B cell (primary cell): ENCODE results near the gene TTC28. TPM values are rescaled to one million over a fixed set of nuclear protein-coding genes. Genes with fewer than 3 reads are reported as not detected.

Experiments
- ATAC-seq: fragments of 200-7000 bp; cut with Tn5 transposase; one replicate; pipeline ENCODE4 v1.10.0; 2021; ENCODE audit warnings: low read depth, mild to moderate bottlenecking, moderate number of reproducible peaks, moderate library complexity
- CTCF ChIA-PET: fragments of 350-600 bp; sonication (Branson Sonifier 250); formaldehyde crosslinking; loops from one replicate; lab custom pipeline; 2021; ENCODE audit warnings: antibody characterized with exemption, inconsistent platforms; lab: Charles Lee
- POLR2A ChIA-PET: fragments of 350-600 bp; sonication (Branson Sonifier 250); formaldehyde crosslinking; loops from one replicate; lab custom pipeline; 2021; ENCODE audit warnings: antibody characterized with exemption; lab: Charles Lee
- DNase-seq: peaks from one replicate; pipeline ENCODE4 v3.0.0; 2013
- H2AFZ ChIP-seq: 2 replicates; pipeline ENCODE4 v1.6.1; 2012; ENCODE audit warnings: mild to moderate bottlenecking, low read depth, low read length; ENCODE audit not compliant: insufficient read depth, poor library complexity, severe bottlenecking
- H3K27ac ChIP-seq, 2 donors: 1 replicate in 1 of 2; 2 replicates in 1 of 2; pipeline ENCODE4 v1.5.1; 2012 to 2013; ENCODE audit warnings: low read length in 2 of 2, mild to moderate bottlenecking in 2 of 2, moderate library complexity in 1 of 2
- H3K27me3 ChIP-seq, 4 experiments: fragments of 200-600 bp in 1 of 4; sonication (generic) in 1 of 4; replicated peaks in 1 of 4; 1 replicate in 2 of 4; 2 replicates in 2 of 4; pipeline versions ENCODE4 v1.6.1 to v1.7.0; 2013 to 2016; ENCODE audit warnings: low read length in 3 of 4, mild to moderate bottlenecking in 2 of 4, mixed read lengths in 1 of 4, moderate library complexity in 1 of 4; ENCODE audit not compliant: insufficient read depth in 4 of 4, control insufficient read depth in 3 of 4; ENCODE audit errors: control extremely low read depth in 1 of 4
- H3K36me3 ChIP-seq, 2 experiments: replicated peaks in 1 of 2; 1 replicate in 1 of 2; 2 replicates in 1 of 2; pipeline versions ENCODE4 v1.6.1 to v1.7.1; 2013; ENCODE audit warnings: low read length in 1 of 2; ENCODE audit not compliant: insufficient read depth in 2 of 2, control insufficient read depth in 1 of 2; ENCODE audit errors: control extremely low read depth in 1 of 2, extremely low read depth in 1 of 2
- H3K4me1 ChIP-seq, 2 donors: fragments of 200-600 bp in 1 of 2; sonication (generic) in 1 of 2; 1 replicate in 1 of 2; 2 replicates in 1 of 2; pipeline versions ENCODE4 v1.5.1 to v1.6.1; 2013 to 2017; ENCODE audit warnings: low read length in 2 of 2; ENCODE audit not compliant: control insufficient read depth in 2 of 2, insufficient read depth in 2 of 2
- H3K4me2 ChIP-seq: replicated peaks from 2 replicates; pipeline ENCODE3; 2012; ENCODE audit warnings: mild to moderate bottlenecking, low read depth, low read length; ENCODE audit not compliant: poor library complexity, severe bottlenecking
- H3K4me3 ChIP-seq, 5 experiments: fragments of 200-600 bp in 1 of 5; sonication (generic) in 1 of 5; 1 replicate in 3 of 5; 2 replicates in 2 of 5; pipeline versions ENCODE4 v1.5.1 to v1.7.0; 2011 to 2016; ENCODE audit warnings: low read length in 4 of 5, mild to moderate bottlenecking in 4 of 5, low read depth in 2 of 5, control low read depth in 1 of 5, moderate library complexity in 1 of 5; ENCODE audit not compliant: insufficient read depth in 1 of 5; ENCODE audit errors: control extremely low read depth in 1 of 5, extremely low read depth in 1 of 5
- H3K79me2 ChIP-seq: fragments of 200-600 bp; sonication (generic); one replicate; pipeline ENCODE4 v1.6.0; 2016; ENCODE audit warnings: low read length; ENCODE audit not compliant: control insufficient read depth, insufficient read depth
- H3K9ac ChIP-seq: fragments of 200-600 bp; sonication (generic); 2 replicates; pipeline ENCODE4 v1.6.1; 2017; ENCODE audit warnings: mild to moderate bottlenecking, low read length, moderate library complexity
- H3K9me3 ChIP-seq, 3 donors: one replicate each; pipeline versions ENCODE4 v1.6.1 to v1.7.1; 2013; ENCODE audit warnings: low read length in 2 of 3; ENCODE audit not compliant: control insufficient read depth in 2 of 3, insufficient read depth in 1 of 3; ENCODE audit errors: control extremely low read depth in 1 of 3
- H4K20me1 ChIP-seq: 2 replicates; pipeline ENCODE4 v1.6.0; 2012; ENCODE audit warnings: mild to moderate bottlenecking, low read length; ENCODE audit not compliant: insufficient read depth, control insufficient read depth, poor library complexity, severe bottlenecking
- H3K27ac Mint-ChIP-seq: one replicate; pipeline ENCODE4 v1.8.0; 2021; ENCODE audit warnings: mixed read lengths
- H3K27me3 Mint-ChIP-seq: one replicate; pipeline ENCODE4 v1.8.0; 2021; ENCODE audit warnings: mixed read lengths
- H3K4me1 Mint-ChIP-seq: one replicate; pipeline ENCODE4 v1.8.0; 2021; ENCODE audit warnings: mixed read lengths
- H3K4me3 Mint-ChIP-seq: one replicate; pipeline ENCODE4 v1.8.0; 2021; ENCODE audit warnings: mixed read lengths
- H3K9me3 Mint-ChIP-seq: one replicate; pipeline ENCODE4 v1.8.0; 2022; ENCODE audit warnings: mixed read lengths; ENCODE audit not compliant: insufficient read depth
- EZH2 ChIP-seq: IDR thresholded peaks from 2 replicates; pipeline ENCODE4 v1.6.1; 2012; ENCODE audit warnings: borderline replicate concordance, low read depth, mild to moderate bottlenecking, moderate library complexity, low read length; ENCODE audit not compliant: insufficient read depth, poor library complexity, severe bottlenecking
- WGBS: methylation state at CpG from one replicate; pipeline ENCODE4 v1.1.5; 2013; ENCODE audit warnings: missing lambda C conversion rate; ENCODE audit not compliant: insufficient coverage; 5-methylcytosine and 5-hydroxymethylcytosine counted together
- intact Hi-C: fragments of 100-400 bp; cut with micrococcal nuclease; formaldehyde crosslinking; loops from one replicate; pipeline ENCODE4 v1.10.0; 2022
- polyA plus RNA-seq: library from polyadenylated mRNA; depleted of rRNA; stranded (reverse); fragments of >200 nt; gene quantifications from 2 replicates; pipeline ENCODE4 v1.2.3, GENCODE V29; 2012
- total RNA-seq, 2 donors: library from RNA; stranded (reverse); fragments of 120-200 nt in 1 of 2; gene quantifications; 1 replicate in 1 of 2; 2 replicates in 1 of 2; pipeline versions ENCODE4 v1.2.3 to v1.2.4, GENCODE V29; 2013 to 2022
- TF ChIP-seq, protein P1 (sequence below): fragments of 200-600 bp; IDR thresholded peaks from one replicate; pipeline ENCODE4 v1.8.0; 2022; ENCODE audit warnings: antibody characterized with exemption, mild to moderate bottlenecking

The TTC28 gene
- total and polyA plus RNA-seq, 2 donors (not counting 1 experiment from before 2014, with no cell fraction given), result 4.5 to 7.3 TPM

DNA sequence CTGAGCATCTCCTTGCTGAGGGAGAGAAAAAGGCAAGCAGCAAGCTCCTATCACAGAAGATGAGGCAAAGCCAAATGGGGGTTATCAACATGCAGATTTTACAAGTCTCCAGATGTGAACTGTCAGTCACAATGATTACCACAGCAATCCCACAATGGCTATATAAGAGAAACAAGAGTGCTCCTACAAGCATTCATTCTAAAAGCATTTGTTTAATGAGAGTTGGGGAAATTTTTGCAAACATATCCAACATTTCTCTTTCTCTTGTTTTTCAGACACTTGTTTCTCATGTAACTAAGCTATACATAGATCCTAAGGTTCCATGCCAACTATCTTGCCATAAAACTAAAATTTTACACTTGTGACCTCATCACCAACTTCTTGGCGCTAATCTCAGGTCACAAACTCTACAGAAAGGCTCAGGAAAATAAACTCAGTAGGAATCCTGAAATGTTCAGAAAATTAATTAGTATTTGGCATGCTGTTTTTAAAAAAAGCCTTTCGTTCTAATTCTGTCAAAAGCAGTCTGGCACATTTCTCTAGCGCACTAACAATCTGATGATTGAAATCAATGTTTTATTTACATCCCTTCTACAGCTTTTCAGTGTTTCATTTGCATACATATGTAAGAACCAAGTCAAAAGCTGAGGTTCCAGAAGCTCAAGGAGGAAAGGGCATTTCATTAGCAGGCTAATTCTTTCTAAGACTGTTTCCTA is 199.5 kb downstream of the TTC28 start:
- Histone ChIP-seq H4K20me1 (no peaks in the 10 kb centered on the region), H2AFZ (no peak overlapping the region), H3K27me3 (no peaks in the 10 kb centered on the region), H3K4me2 (no peak overlapping the region), H3K79me2 (no peaks in the 10 kb centered on the region), H3K27ac (no peak overlapping the region), H3K36me3 (no peaks in the 10 kb centered on the region), H3K9me3 (peaks cover 0 to 1% (median 0%) of the 10 kb centered on the region in 3 donors), H3K4me3 (no peak overlapping the region), H3K4me1 (no peaks in the 10 kb centered on the region), H3K9ac (no peak overlapping the region)
- CTCF ChIA-PET, result interaction anchor here (0.6 to 1.0 kb wide), 2 partner anchors 13 to 23 kb away, joined by 3 read pairs; no protein-coding TSS in a partner anchor
- Mint-ChIP-seq H3K27ac (no peak overlapping the region), H3K27me3 (peaks cover 21% of the 10 kb centered on the region), H3K9me3 (no peaks in the 10 kb centered on the region), H3K4me3 (no peak overlapping the region), H3K4me1 (no peaks in the 10 kb centered on the region)
- DNase-seq, result no peak
- intact Hi-C loops, result no loop called here
- no peak for TF ChIP-seq EZH2
- TF ChIP-seq, protein P1, sequence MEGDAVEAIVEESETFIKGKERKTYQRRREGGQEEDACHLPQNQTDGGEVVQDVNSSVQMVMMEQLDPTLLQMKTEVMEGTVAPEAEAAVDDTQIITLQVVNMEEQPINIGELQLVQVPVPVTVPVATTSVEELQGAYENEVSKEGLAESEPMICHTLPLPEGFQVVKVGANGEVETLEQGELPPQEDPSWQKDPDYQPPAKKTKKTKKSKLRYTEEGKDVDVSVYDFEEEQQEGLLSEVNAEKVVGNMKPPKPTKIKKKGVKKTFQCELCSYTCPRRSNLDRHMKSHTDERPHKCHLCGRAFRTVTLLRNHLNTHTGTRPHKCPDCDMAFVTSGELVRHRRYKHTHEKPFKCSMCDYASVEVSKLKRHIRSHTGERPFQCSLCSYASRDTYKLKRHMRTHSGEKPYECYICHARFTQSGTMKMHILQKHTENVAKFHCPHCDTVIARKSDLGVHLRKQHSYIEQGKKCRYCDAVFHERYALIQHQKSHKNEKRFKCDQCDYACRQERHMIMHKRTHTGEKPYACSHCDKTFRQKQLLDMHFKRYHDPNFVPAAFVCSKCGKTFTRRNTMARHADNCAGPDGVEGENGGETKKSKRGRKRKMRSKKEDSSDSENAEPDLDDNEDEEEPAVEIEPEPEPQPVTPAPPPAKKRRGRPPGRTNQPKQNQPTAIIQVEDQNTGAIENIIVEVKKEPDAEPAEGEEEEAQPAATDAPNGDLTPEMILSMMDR, result no peak
- WGBS, result 83% methylated on average over 1 of the region's 3 CpGs
- ATAC-seq, result no peak
- POLR2A ChIA-PET, result no interaction called here

DNA sequence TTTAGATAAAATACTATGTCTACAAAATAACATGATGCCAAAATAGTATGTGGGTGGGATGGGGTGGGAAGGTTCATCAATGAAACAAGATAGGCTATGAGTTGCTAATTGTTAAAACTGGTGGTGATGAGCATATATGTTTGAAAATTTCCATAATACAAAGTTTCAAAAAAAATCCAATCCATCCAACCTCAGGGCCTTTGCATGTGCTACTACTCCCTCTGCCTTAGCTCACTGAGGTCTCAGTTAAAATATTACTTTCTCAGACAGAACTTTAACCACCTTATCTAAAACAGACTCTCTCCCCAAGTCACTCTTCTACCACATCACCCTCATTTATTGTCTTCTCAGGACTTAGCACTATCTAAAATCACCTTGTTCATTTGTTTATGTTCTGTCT is 201.1 kb downstream of the TTC28 start:
- peaks cover 15% of the 10 kb centered on the region for H3K27me3 Mint-ChIP-seq
- no peaks in the 10 kb centered on the region for H3K36me3 ChIP-seq
- H3K4me1 Mint-ChIP-seq, result no peaks in the 10 kb centered on the region
- ChIA-PET POLR2A (no interaction called here), CTCF (no interaction called here)
- no peaks in the 10 kb centered on the region for H3K27me3 ChIP-seq
- H3K9ac ChIP-seq, result no peak overlapping the region
- no peaks in the 10 kb centered on the region for H3K9me3 Mint-ChIP-seq
- peaks cover 0 to 1% (median 0%) of the 10 kb centered on the region in 3 donors for H3K9me3 ChIP-seq
- ATAC-seq (no peak), DNase-seq (no peak)
- no peak overlapping the region for H3K27ac Mint-ChIP-seq
- H2AFZ ChIP-seq, result no peak overlapping the region
- H3K4me3 ChIP-seq, result no peak overlapping the region
- no peak overlapping the region for H3K4me3 Mint-ChIP-seq
- no peaks in the 10 kb centered on the region for H4K20me1 ChIP-seq
- no peak overlapping the region for H3K4me2 ChIP-seq
- no peak overlapping the region for H3K27ac ChIP-seq
- H3K79me2 ChIP-seq, result no peaks in the 10 kb centered on the region
- TF ChIP-seq, protein P1, result no peak
- no peak for TF ChIP-seq EZH2
- intact Hi-C loops, result no loop called here
- no peaks in the 10 kb centered on the region for H3K4me1 ChIP-seq
